Ectodermal cell (in vitro differentiated cells): ENCODE measurements around the gene KBTBD2.
"Not testable (repeated sequence)": the region's sequence is repeated elsewhere in the genome, so short reads cannot be mapped to it uniquely, and the experiment has no call there.

Experiments used
- H3K27ac ChIP-seq: 2 replicates; pipeline ENCODE4 v1.7.0; 2013; ENCODE audit warnings: mild to moderate bottlenecking, low read depth, low read length; ENCODE audit not compliant: insufficient read depth, poor library complexity, severe bottlenecking
- H3K27me3 ChIP-seq: 2 replicates; pipeline ENCODE4 v1.7.0; 2013; ENCODE audit warnings: mild to moderate bottlenecking, low read length; ENCODE audit not compliant: insufficient read depth, control insufficient read depth, poor library complexity, severe bottlenecking
- H3K36me3 ChIP-seq: one replicate; pipeline ENCODE4 v1.7.0; 2013; ENCODE audit warnings: low read length; ENCODE audit not compliant: control insufficient read depth, insufficient read depth
- H3K4me1 ChIP-seq: one replicate; pipeline ENCODE4 v1.7.0; 2013; ENCODE audit warnings: low read length; ENCODE audit not compliant: control insufficient read depth, insufficient read depth
- H3K4me3 ChIP-seq: 2 replicates; pipeline ENCODE4 v1.7.0; 2013; ENCODE audit warnings: low read depth, low read length, control low read depth; ENCODE audit not compliant: insufficient read depth
- H3K9me3 ChIP-seq: 2 replicates; pipeline ENCODE4 v1.7.0; 2013; ENCODE audit warnings: mild to moderate bottlenecking, low read length, moderate library complexity; ENCODE audit not compliant: control insufficient read depth
- WGBS, 2 experiments: methylation state at CpG; one replicate each; pipeline ENCODE4 v1.1.7; 2013; ENCODE audit warnings: missing lambda C conversion rate in 2 of 2; 5-methylcytosine and 5-hydroxymethylcytosine counted together

KBTBD2 gene

DNA sequence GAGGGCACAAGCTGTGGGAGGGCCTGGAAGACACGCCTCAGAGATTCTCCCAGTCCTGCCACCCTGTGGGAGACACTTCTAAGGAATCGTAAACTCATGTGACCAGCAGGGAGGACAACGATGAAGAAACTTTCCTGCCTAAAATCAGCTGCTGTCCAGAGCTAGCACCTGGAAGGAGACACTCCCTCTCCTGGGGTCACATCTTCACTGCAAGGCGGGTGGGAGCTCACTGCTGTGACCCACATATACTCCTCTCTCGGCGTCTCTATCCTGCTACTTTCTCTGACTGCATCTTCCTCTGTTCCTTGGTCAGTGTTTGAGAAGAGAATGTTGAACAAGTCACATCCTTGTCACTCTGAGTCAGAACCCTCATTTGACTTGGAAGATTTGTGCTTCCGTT is 25.4 kb upstream of the KBTBD2 start:
- not testable (repeated sequence) for H3K36me3 ChIP-seq, H3K27me3 ChIP-seq, H3K4me1 ChIP-seq, H3K9me3 ChIP-seq, H3K27ac ChIP-seq, H3K4me3 ChIP-seq
- 86 to 88% methylated on average over 2 to 3 of the region's 7 CpGs for WGBS, 2 experiments

DNA sequence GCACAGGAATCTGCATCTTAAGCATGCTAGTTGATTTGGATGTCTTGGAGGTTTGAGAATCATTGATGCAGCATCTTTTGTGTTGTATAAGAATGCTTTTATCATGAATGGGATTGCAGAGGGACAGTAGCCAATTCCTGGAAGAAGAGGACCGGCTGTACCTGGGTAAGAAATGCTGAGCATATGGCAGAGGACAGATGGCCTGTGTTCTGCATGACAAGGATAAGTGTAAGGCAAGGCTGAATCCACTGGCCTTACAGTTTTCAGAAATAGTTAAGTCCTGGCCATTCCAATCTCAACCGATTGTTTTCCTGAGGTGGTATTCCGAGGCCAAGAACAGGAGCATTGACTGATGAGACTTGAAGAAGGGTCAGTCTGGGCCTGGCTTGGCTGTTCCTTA is 24.4 kb upstream of the KBTBD2 start:
- Histone ChIP-seq H3K4me1 (no peaks in the 10 kb centered on the region), H3K27me3 (no peaks in the 10 kb centered on the region), H3K36me3 (no peaks in the 10 kb centered on the region), H3K9me3 (no peaks in the 10 kb centered on the region), H3K27ac (no peak overlapping the region), H3K4me3 (no peak overlapping the region)
- WGBS, 2 experiments = 92 to 93% methylated on average over 3 of the region's 3 CpGs

DNA sequence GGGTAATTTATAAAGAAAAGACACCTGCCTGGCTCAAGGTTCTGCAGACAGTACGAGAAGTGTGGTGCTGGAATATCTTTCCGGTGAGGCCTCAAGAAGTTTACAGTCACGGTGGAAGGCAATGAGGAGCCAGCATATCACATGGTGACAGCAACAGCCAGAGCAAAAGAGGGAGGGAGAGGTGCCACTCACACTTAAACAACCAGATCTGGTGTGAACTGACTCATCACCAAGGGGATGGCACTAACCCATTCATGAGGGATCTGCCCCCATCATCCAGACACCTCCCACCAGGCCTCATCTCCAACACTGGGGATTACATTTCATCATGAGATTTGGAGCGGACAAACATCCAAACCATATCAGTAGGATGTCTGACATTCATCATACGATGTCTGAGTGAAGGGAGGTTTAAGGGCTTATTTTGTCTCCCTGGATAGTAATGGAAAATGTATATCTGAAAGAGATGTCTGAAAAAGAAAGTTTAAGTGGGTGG is 23.5 kb upstream of the KBTBD2 start:
- no peak overlapping the region for H3K27ac ChIP-seq
- WGBS, 2 experiments = 90 to 93% methylated on average over 5 of the region's 5 CpGs
- H3K9me3 ChIP-seq = no peaks in the 10 kb centered on the region
- no peaks in the 10 kb centered on the region for H3K27me3 ChIP-seq
- no peaks in the 10 kb centered on the region for H3K36me3 ChIP-seq
- H3K4me1 ChIP-seq = no peaks in the 10 kb centered on the region
- no peak overlapping the region for H3K4me3 ChIP-seq

DNA sequence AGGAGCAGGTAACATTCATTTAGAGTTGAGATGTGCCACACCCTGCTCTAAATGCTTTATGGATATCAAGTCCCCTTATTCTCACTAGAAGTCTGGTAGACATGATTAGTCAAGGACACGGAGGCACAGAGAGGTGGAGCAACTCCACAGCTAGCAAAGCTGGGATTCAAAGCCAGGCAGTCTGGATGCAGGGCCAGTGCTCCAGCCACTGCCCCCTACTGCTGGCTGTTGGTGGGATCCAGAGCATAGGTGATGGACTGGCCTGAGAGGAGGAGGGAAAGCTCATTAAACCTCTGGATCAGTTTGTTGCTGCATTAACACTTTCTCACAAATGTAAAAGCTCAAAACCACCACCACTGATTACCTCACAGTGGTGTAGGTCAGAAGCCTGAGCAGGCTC is 22.6 kb upstream of the KBTBD2 start:
- Histone ChIP-seq H3K4me1 (no peaks in the 10 kb centered on the region), H3K4me3 (no peak overlapping the region), H3K36me3 (no peaks in the 10 kb centered on the region), H3K9me3 (no peaks in the 10 kb centered on the region), H3K27me3 (no peaks in the 10 kb centered on the region), H3K27ac (no peak overlapping the region)
- 76% methylated on average over 1 of the region's 1 CpG for WGBS, 2 experiments

DNA sequence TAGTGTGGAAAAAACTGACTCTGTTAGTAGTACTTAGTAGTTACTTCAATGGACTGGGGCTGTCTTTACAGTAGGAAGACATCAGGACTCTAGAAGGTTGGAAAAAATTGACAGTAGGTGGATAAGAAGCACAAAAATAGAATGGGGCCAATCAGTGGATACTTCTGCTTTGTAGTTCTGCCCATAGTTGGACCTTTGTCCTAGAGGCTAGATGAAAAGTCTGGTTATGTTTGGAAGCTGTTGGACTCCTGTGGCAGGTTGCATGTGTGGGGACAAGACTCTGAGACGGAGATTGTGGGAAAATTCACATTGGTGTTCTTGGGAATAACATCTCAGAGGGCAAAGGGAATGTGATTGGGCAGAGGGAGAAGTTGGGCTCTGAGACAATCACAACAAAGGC is 18.6 kb upstream of the KBTBD2 start:
- H3K9me3 ChIP-seq = no peaks in the 10 kb centered on the region
- no peaks in the 10 kb centered on the region for H3K36me3 ChIP-seq
- H3K4me1 ChIP-seq = no peaks in the 10 kb centered on the region
- no peaks in the 10 kb centered on the region for H3K27me3 ChIP-seq
- WGBS, 2 experiments = 85 to 86% methylated on average over 1 of the region's 1 CpG
- no peak overlapping the region for H3K4me3 ChIP-seq
- no peak overlapping the region for H3K27ac ChIP-seq

DNA sequence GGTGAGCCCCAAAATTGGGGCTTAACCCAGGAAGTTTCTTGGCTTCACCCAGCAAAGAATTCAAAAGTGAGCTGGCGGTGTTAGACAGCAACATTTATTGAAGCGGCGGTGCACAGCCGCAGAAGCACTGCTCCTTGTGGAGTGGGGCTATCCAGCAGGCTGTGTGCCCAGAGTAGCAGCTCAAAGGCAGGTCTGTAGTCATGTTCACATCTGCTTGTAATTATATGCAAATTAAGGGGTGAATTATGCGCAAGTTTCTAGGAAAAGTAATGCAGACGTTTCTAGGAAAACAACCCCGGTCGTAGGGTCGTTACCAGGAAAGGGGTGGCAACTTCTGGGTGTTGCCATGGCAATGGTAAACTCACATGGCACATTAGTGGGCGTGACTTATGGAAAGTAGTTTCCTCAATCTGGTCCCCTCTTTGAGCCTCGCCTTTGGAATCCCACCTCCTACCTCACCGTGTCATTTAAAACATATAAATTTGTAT is 13.7 kb upstream of the KBTBD2 start:
- Histone ChIP-seq H3K27ac (no peak overlapping the region), H3K4me1 (no peaks in the 10 kb centered on the region), H3K4me3 (no peak overlapping the region), H3K36me3 (no peaks in the 10 kb centered on the region), H3K27me3 (no peaks in the 10 kb centered on the region), H3K9me3 (no peaks in the 10 kb centered on the region)
- WGBS, 2 experiments = 64 to 66% methylated on average over 11 to 12 of the region's 12 CpGs

DNA sequence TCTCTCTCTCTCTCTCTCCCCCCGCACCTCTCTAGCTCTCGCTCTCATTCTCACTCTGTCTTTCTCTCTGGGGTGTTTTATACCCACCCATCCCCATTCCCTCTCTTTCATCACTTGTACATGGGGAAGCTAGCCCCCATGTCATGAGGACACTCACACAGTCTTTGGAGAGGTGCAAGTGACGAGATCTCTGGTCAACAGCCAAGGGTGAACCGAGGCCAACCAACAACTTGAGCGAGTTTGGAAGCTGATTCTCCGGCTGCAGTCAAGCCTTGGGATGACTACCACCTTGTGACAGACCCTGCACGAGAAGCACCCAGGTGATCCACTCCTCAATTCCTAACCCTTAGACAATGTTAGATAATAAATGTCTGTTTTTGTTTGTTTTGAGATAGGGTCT is 10.1 kb upstream of the KBTBD2 start:
- H3K4me1 ChIP-seq = no peaks in the 10 kb centered on the region
- H3K27ac ChIP-seq = no peak overlapping the region
- no peaks in the 10 kb centered on the region for H3K27me3 ChIP-seq
- H3K36me3 ChIP-seq = no peaks in the 10 kb centered on the region
- 90% methylated on average over 7 of the region's 7 CpGs for WGBS, 2 experiments
- no peaks in the 10 kb centered on the region for H3K9me3 ChIP-seq
- no peak overlapping the region for H3K4me3 ChIP-seq

DNA sequence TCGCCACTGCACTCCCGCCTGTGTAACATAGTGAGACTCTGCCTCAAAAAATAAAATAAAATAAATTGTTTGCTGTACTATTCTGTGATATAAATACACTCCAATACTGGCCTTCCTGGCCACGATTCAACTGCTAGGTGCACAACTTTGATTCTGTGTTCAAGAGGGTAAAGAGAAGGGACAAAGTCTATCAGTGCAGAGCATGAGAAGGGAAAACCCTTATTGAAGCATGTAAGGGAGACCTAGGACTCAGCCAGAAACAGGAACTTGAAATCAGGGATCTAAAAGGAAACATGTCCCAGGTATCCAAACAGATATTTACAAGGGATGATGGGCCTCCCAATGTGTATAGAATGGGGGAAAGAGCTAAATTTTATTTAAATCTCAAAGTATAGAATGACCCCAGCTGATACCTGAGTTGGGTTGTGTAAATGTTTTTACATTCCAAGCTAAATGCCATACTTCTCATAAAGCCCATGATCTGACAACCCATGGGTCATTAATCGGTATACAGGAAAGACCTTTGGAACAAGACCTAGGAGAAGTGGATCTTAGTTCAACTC is 9.0 kb upstream of the KBTBD2 start:
- Histone ChIP-seq H3K4me3 (no peak overlapping the region), H3K36me3 (no peaks in the 10 kb centered on the region), H3K27ac (no peak overlapping the region), H3K27me3 (no peaks in the 10 kb centered on the region), H3K4me1 (no peaks in the 10 kb centered on the region), H3K9me3 (no peaks in the 10 kb centered on the region)
- WGBS, 2 experiments = 89% methylated on average over 3 to 4 of the region's 4 CpGs

DNA sequence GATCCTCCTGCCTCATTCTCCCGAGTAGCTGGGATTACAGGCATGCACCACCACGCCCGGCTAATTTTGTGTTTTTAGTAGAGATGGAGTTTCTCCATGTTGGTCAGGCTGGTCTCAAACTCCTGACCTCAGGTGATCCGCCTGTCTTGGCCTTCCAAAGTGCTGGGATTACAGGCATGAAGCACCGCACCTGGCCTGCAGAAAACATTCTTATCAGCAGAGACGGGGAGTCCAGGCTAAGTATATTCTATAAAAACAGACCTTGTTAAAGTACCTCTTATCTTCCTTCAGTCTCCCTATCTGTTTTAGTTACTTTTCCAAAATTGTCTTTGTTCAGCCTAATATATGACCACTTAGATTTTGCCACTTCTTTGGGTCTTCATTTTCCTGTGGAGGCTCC is 5.8 kb upstream of the KBTBD2 start:
- WGBS, 2 experiments = 86 to 88% methylated on average over 6 of the region's 6 CpGs
- not testable (repeated sequence) for H3K27ac ChIP-seq, H3K4me1 ChIP-seq

DNA sequence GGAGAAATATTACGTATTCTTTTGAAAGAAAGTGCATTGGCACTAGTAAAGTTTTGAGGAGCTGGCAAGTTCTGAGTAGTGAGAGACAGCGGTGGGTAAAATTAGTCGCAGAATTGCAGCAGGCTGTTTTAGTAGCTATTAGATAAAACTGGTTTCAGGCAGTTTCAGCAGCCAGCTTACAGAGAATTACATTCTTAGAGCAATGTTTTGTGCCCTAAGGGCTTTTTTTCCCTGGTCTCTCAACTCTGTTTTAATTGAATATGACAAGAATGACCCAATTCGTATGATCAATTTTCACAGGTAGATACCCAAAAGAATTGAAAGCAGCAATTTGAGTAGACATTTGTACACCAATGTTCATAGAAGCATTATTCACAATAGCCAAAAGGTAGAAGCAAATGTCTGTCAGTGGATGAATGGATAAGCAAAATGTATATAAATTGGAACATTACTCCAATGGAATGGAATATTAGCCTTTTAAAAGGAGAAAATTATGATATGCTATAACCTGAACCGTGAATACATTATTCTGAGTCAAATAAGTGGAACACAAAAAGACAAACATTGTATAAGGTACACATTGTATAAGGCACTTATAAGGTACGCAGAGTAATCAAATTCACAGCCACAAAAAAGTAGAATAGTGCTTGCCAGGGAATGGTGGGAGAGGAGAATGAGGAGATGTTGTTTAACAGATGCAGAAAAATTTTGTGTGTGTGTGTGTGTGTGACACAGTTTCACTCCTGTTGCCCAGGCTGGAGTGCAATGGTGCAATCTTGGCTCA is 5.2 kb upstream of the KBTBD2 start:
- Histone ChIP-seq H3K36me3 (no peaks in the 10 kb centered on the region), H3K9me3 (no peaks in the 10 kb centered on the region), H3K27me3 (peaks cover 10% of the 10 kb centered on the region), H3K27ac (no peak overlapping the region), H3K4me1 (peaks cover 5% of the 10 kb centered on the region), H3K4me3 (no peak overlapping the region)
- WGBS, 2 experiments = 87 to 89% methylated on average over 5 to 6 of the region's 6 CpGs

More for the DNA sequence above, 5.8 kb upstream of the KBTBD2 start:
- H3K36me3 ChIP-seq, H3K9me3 ChIP-seq, H3K4me3 ChIP-seq: not testable (repeated sequence)
- H3K27me3 ChIP-seq = peaks cover 10% of the 10 kb centered on the region
